CD4-positive, alpha-beta T cell (primary cell): ENCODE measurements around the gene PLLP. TPM values are rescaled to one million over a fixed set of nuclear protein-coding genes. Genes with fewer than 3 reads are reported as not detected.

Experiments used
- ATAC-seq: fragments of 200-7000 bp; cut with Tn5 transposase; one replicate; pipeline ENCODE4 v1.10.0; 2022; ENCODE audit warnings: mild to moderate bottlenecking; ENCODE audit not compliant: poor library complexity
- CTCF ChIA-PET: fragments of 350-600 bp; sonication (Branson Sonifier 250); formaldehyde crosslinking; loops from one replicate; lab custom pipeline; 2021; ENCODE audit warnings: antibody characterized with exemption, inconsistent platforms; lab: Charles Lee
- POLR2A ChIA-PET: fragments of 350-600 bp; sonication (Branson Sonifier 250); formaldehyde crosslinking; loops from one replicate; lab custom pipeline; 2021; ENCODE audit warnings: antibody characterized with exemption, inconsistent platforms; lab: Charles Lee
- DNase-seq, 14 experiments: peaks; one replicate each; pipeline ENCODE4 v3.0.0-alpha.2; 2013 to 2020; ENCODE audit warnings: mixed read lengths in 2 of 14
- H3K27ac ChIP-seq, 2 donors: one replicate each; pipeline versions ENCODE4 v1.5.1 to v1.7.0; 2013; ENCODE audit warnings: low read length in 2 of 2, low read depth in 1 of 2, mild to moderate bottlenecking in 1 of 2
- H3K27me3 ChIP-seq, 2 experiments: 1 replicate in 1 of 2; 2 replicates in 1 of 2; pipeline versions ENCODE4 v1.6.1 to v1.7.0; 2013; ENCODE audit warnings: low read length in 2 of 2, control low read depth in 1 of 2, mild to moderate bottlenecking in 1 of 2, moderate library complexity in 1 of 2; ENCODE audit not compliant: insufficient read depth in 2 of 2, control insufficient read depth in 1 of 2
- H3K36me3 ChIP-seq: one replicate; pipeline ENCODE4 v1.6.1; 2013; ENCODE audit warnings: low read length, control low read depth; ENCODE audit not compliant: insufficient read depth
- H3K4me1 ChIP-seq: one replicate; pipeline ENCODE4 v1.6.1; 2013; ENCODE audit warnings: low read length, control low read depth; ENCODE audit not compliant: insufficient read depth
- H3K4me3 ChIP-seq: one replicate; pipeline ENCODE4 v1.5.1; 2013; ENCODE audit warnings: mild to moderate bottlenecking, low read length, moderate library complexity
- H3K9me3 ChIP-seq, 2 experiments: 1 replicate in 1 of 2; 2 replicates in 1 of 2; pipeline versions ENCODE4 v1.6.1 to v1.7.0; 2013; ENCODE audit warnings: low read length in 2 of 2, mild to moderate bottlenecking in 2 of 2, control low read depth in 1 of 2, moderate library complexity in 1 of 2; ENCODE audit not compliant: control insufficient read depth in 1 of 2, insufficient read depth in 1 of 2
- H3K27ac Mint-ChIP-seq: one replicate; pipeline ENCODE4 v1.8.0; 2020; ENCODE audit warnings: mixed read lengths
- H3K27me3 Mint-ChIP-seq: one replicate; pipeline ENCODE4 v1.8.0; 2021; ENCODE audit warnings: mixed read lengths
- H3K36me3 Mint-ChIP-seq: one replicate; pipeline ENCODE4 v1.8.0; 2021; ENCODE audit warnings: low read depth, mixed read lengths
- H3K4me1 Mint-ChIP-seq: one replicate; pipeline ENCODE4 v1.8.0; 2021; ENCODE audit warnings: low read depth, mixed read lengths
- H3K4me3 Mint-ChIP-seq: one replicate; pipeline ENCODE4 v1.8.0; 2020; ENCODE audit warnings: mild to moderate bottlenecking, mixed read lengths
- H3K9me3 Mint-ChIP-seq: one replicate; pipeline ENCODE4 v1.8.0; 2020; ENCODE audit warnings: mixed read lengths
- CTCF ChIP-seq: fragments of 200-600 bp; IDR thresholded peaks from one replicate; pipeline ENCODE4 v1.8.0; 2022; ENCODE audit warnings: antibody characterized with exemption, mild to moderate bottlenecking
- intact Hi-C, 2 experiments: fragments of 100-400 bp; cut with DNase I in 1 of 2; cut with micrococcal nuclease in 1 of 2; formaldehyde crosslinking; loops; one replicate each; pipeline versions ENCODE4 v1.15.1 to v1.9.0; 2023 to 2025; cut with DNase I, micrococcal nuclease
- total RNA-seq, 174 experiments: library from RNA in 2 of 174; stranded (reverse) in 2 of 174; gene quantifications; one replicate each; pipeline ENCODE4 v1.2.3 and lab custom pipeline; 2021 to 2026

The PLLP gene
- total RNA-seq, 2 experiments from 2014 or later = 1.8 to 2.5 TPM

- DNase-seq (no peak), ATAC-seq (no peak)
- POLR2A ChIA-PET = no interaction called here
- H3K36me3 ChIP-seq = peaks cover 17% of the 10 kb centered on the region
- peaks cover 17% of the 10 kb centered on the region for H3K4me1 Mint-ChIP-seq
- CTCF ChIA-PET = no interaction called here
- H3K4me3 ChIP-seq = no peak overlapping the region
- peaks cover 35% of the 10 kb centered on the region for H3K36me3 Mint-ChIP-seq
- no peaks in the 10 kb centered on the region for H3K27me3 ChIP-seq
- no peak overlapping the region for H3K27ac ChIP-seq
- H3K27me3 Mint-ChIP-seq = no peaks in the 10 kb centered on the region
- no peak for TF ChIP-seq CTCF
- no peaks in the 10 kb centered on the region for H3K9me3 Mint-ChIP-seq
- intact Hi-C loops = no loop called here
- peaks cover 15% of the 10 kb centered on the region for H3K4me1 ChIP-seq
- no peak overlapping the region for H3K4me3 Mint-ChIP-seq
- H3K27ac Mint-ChIP-seq = no peak overlapping the region
- H3K9me3 ChIP-seq = no peaks in the 10 kb centered on the region
Measured at GRCh38 chr16:57258226-57258909, 26.1 kb downstream of the PLLP start.

DNA sequence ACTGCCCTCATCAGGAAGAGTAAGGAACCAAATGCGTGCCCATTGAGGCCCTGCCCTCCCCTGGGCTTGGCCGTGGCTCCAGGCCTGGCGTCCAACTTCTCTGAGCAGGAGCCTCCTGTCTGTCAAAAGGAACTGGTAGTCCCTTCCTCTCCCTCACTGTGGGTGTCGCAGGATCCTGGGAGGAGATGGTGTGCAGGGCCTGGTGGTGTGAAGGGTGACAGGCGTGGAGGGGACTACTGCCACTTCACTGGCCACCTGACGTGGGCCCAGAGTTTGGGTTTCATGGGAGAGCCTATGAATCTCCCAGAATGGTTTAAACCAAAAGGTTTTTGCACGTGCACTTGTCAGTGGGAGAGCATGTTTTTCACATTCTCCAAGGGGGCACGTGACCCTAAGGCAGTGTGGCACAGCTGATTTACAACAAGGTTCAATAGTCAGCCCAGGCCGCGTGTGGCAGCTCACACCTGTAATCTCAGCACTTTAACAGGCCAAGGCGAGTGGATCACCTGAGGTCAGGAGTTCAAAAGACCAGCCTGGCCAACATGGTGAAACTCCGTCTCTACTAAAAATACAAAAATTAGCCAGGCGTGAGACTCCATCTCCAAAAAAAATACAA lies 26.9 kb downstream of the PLLP start:
- Histone ChIP-seq H3K27me3 (no peaks in the 10 kb centered on the region), H3K9me3 (no peaks in the 10 kb centered on the region), H3K4me3 (no peak overlapping the region), H3K4me1 (peaks cover 15% of the 10 kb centered on the region), H3K27ac (no peak overlapping the region), H3K36me3 (peaks cover 25% of the 10 kb centered on the region)
- Mint-ChIP-seq H3K9me3 (no peaks in the 10 kb centered on the region), H3K4me3 (no peak overlapping the region), H3K4me1 (peaks cover 11% of the 10 kb centered on the region), H3K27ac (no peak overlapping the region), H3K27me3 (no peaks in the 10 kb centered on the region), H3K36me3 (peaks cover 42% of the 10 kb centered on the region)
- ATAC-seq = no peak
- no peak for DNase-seq
- ChIA-PET POLR2A (interaction anchor here (0.9 kb wide), 1 partner anchor 12 kb away, joined by 3 read pairs; the partner anchor contains the start of gene ARL2BP), CTCF (no interaction called here)
- TF ChIP-seq CTCF = no peak
- intact Hi-C loops = no loop called here

DNA sequence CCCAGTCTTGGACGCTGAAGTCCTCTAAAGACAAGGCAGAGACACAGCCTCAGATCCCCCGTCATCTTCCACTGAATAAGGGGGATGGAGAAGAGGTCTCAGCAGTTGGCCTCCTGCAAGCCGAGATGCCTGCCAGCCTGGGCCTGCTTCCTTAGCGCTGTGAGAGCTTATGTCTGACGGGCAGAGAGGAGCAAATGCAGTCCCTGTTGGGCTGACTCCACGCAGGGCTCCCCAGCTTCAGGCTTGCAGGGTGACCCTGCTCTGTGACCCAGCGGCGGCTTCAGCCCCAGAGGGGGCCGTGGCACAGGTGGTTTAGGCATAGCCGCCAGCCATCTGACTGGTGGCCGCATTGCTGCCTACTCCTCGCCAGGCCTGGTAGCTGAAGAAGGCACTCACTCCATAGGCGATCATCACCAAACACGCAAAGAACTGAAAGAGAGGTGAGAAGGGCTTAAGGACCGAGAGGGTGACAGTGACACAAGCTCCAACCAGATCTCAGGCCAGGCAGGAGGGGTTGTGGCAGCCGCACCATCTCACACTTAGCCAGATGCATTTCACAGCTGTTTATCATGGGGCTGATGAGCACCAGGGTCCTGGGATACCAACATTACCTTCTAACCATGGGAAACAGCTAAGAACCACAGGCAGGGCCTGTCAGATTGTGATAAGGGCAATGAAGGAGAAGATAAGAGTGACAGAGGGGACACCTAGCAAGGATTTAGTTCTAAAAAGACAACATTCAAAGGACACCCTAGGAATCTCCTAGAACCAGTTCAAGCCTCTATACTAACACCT lies 27.7 kb downstream of the PLLP start:
- POLR2A ChIA-PET = interaction anchor here (0.9 kb wide), 1 partner anchor 11 kb away, joined by 3 read pairs; the partner anchor contains the start of gene ARL2BP
- no peak overlapping the region for H3K4me3 Mint-ChIP-seq
- H3K36me3 Mint-ChIP-seq = peaks cover 49% of the 10 kb centered on the region
- Histone ChIP-seq H3K4me1 (peaks cover 15% of the 10 kb centered on the region), H3K27ac (no peak overlapping the region), H3K27me3 (no peaks in the 10 kb centered on the region), H3K4me3 (no peak overlapping the region), H3K9me3 (no peaks in the 10 kb centered on the region), H3K36me3 (peaks cover 33% of the 10 kb centered on the region)
- TF ChIP-seq CTCF = no peak
- no peak overlapping the region for H3K27ac Mint-ChIP-seq
- ATAC-seq (no peak), DNase-seq (no peak)
- H3K9me3 Mint-ChIP-seq = no peaks in the 10 kb centered on the region
- peaks cover 11% of the 10 kb centered on the region for H3K4me1 Mint-ChIP-seq
- CTCF ChIA-PET = no interaction called here
- H3K27me3 Mint-ChIP-seq = no peaks in the 10 kb centered on the region
- intact Hi-C loops = no loop called here
